Activated T-cell treated with anti-CD3 and anti-CD28 coated beads for 4 hours (primary cell): ENCODE results near the gene NNT.
"Not testable (repeated sequence)": the region's sequence is repeated elsewhere in the genome, so short reads cannot be mapped to it uniquely, and the experiment has no call there.

Experiments
- DNase-seq: peaks from one replicate; pipeline ENCODE4 v3.0.0-alpha.2; 2020

The NNT gene

GRCh38 chr5:43634621-43635020, 31.6 kb downstream of the NNT start:
- no peak for DNase-seq

GRCh38 chr5:43635374-43635773, 32.4 kb downstream of the NNT start:
- no peak for DNase-seq

- DNase-seq, result no peak
Measured at GRCh38 chr5:43636076-43636475, 33.1 kb downstream of the NNT start.

GRCh38 chr5:43637416-43637815, 34.4 kb downstream of the NNT start:
- no peak for DNase-seq

GRCh38 chr5:43638107-43638506, 35.1 kb downstream of the NNT start:
- no peak for DNase-seq

GRCh38 chr5:43638546-43638945, 35.6 kb downstream of the NNT start:
- no peak for DNase-seq

- DNase-seq, result no peak
Measured at GRCh38 chr5:43639566-43639965, 36.6 kb downstream of the NNT start.

- no peak for DNase-seq
Measured at GRCh38 chr5:43642428-43642827, 39.4 kb downstream of the NNT start.

- DNase-seq, result no peak
Measured at GRCh38 chr5:43643327-43643726, 40.3 kb downstream of the NNT start.

- DNase-seq, result no peak
Measured at GRCh38 chr5:43643750-43644149, 40.8 kb downstream of the NNT start.

- no peak for DNase-seq
Measured at GRCh38 chr5:43646992-43647391, 44.0 kb downstream of the NNT start.

GRCh38 chr5:43647789-43648188, 44.8 kb downstream of the NNT start:
- DNase-seq, result no peak

GRCh38 chr5:43648499-43649124, 45.6 kb downstream of the NNT start:
- DNase-seq, result no peak

GRCh38 chr5:43649256-43649655, 46.3 kb downstream of the NNT start:
- no peak for DNase-seq

GRCh38 chr5:43652537-43653302, 49.7 kb downstream of the NNT start:
- no peak for DNase-seq

GRCh38 chr5:43658509-43658908, 55.5 kb downstream of the NNT start:
- DNase-seq, result no peak

GRCh38 chr5:43659075-43659474, 56.1 kb downstream of the NNT start:
- no peak for DNase-seq

GRCh38 chr5:43661102-43661501, 58.1 kb downstream of the NNT start:
- DNase-seq, result no peak

GRCh38 chr5:43663916-43664315, 60.9 kb downstream of the NNT start:
- no peak for DNase-seq

GRCh38 chr5:43664501-43665040, 61.6 kb downstream of the NNT start:
- no peak for DNase-seq

- DNase-seq, result not testable (repeated sequence)
Measured at GRCh38 chr5:43665749-43666148, 62.8 kb downstream of the NNT start.

GRCh38 chr5:43666728-43667127, 63.7 kb downstream of the NNT start:
- DNase-seq, result not testable (repeated sequence)

- not testable (repeated sequence) for DNase-seq
Measured at GRCh38 chr5:43667379-43667778, 64.4 kb downstream of the NNT start.

- DNase-seq, result no peak
Measured at GRCh38 chr5:43674536-43674935, 71.6 kb downstream of the NNT start.
